C1 segment of cervical spinal cord (tissue), 14 donors: Measurements from ENCODE around the gene EVPLL.
"Not testable (repeated sequence)": the region's sequence is repeated elsewhere in the genome, so short reads cannot be mapped to it uniquely, and the experiment has no call there.

ENCODE experiments used
- DNase-seq, 14 donors: peaks; one replicate each; lab custom pipeline; 2025; lab: John Stamatoyannopoulos, UW

Gene EVPLL

DNA sequence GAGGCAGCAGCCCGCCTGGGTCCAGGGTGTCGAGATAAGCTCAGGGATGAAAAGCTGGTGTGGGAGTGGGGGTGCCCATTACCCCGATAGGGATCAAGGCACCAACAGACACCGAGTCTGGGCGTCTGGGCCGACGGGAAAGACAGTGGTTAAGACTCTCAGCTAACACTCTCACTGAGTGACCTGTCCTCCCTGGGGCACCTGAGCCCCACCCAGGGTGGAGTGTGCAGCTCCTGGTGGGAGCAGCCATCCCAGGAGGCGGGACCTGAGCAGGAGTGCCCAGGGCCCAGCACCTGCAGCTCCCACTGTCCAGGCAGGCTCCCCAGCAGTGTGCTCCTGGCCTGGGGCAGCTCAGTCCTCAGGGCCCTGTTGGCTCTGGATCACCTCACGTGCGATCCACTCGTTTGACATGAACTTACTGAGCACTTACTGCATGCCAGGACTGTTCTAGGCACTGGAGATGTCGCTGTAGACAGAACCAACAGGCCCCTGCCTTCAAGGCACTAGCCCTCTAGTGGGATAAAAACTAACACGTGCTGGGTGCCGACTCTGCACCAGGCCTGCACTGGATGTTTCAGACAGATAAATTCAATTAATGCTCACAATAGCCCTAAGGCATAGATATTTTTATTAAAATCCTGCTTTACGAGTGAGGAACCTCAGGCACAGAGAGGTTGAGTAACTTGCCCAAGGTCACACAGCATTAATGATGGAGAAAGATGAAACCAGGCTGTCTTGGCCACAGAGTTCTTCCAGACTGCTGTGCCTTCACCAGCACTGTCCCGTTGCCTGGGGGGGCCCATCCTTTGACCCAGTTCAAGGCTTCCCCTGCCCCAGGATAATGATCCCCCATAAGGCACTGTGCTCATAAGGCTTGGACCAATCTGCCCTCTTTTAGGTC is 1.9 kb downstream of the EVPLL start:
- no peak for DNase-seq

DNA sequence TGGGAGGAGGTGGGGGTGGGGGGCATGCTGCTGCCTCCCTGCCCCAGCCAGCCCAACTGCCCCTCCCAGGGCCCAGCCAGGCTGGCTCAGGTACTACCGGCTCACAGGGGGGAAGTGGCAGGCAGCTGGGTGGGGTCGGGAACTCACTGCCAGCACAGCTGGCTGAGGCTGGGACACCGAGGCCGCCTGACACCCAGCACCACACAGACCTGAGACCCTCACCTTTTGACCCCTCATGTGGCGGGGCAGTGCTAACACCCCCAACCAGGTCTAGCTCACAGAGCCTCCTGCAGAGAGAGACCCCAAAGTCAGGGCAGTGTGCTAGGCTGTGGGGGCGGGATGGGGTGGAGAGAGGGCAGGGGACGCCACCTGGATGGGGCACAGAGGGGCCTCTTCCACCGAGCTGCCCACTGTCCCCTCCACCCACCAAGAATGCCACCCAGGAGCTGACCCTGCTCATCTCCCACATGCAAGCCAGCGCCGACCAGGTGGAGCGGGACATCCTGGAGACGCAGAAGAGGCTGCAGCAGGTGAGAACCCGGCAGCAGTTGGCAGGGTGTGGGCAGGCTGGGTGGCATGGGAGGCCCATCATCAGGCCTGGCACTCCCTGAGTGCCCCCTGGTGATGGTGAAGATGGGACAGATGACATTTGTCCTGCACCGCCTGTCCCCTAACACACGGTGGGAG is 3.0 kb downstream of the EVPLL start:
- no peak for DNase-seq

DNA sequence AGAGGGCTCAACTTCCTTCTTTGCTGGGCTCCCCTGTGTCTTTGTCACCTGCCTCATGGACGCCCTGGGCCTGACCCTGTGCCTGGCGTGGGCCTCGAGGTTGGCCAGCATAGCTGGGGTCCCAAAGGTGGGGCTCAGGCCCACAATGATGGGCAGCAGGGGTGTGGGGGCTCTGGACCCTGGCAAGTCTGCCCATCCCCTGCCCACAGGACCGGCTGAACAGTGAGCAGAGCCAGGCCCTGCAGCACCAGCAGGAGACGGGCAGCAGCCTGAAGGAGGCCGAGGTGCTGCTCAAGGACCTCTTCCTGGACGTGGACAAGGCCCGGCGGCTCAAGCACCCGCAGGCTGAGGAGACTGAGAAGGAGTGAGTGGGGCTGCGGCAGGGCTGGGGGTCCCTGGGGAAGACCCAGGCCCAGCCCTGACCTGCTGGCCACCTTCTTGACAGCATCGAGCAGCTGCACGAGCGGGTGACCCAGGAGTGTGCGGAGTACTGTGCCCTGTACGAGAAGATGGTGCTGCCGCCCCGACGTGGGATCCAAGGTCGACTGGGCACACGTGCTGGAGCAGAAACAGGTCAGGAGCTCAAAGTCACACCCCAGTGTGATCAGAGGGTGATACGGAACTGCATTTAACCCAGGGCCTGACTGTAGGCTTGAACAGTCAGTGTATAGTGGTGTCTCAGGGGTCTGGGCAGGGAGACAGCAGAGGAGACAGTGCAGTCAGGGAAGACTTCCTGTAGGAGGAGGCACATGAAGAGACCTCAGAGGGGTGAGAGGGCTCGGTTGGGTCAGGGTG is 3.8 kb downstream of the EVPLL start:
- DNase-seq, result no peak

DNA sequence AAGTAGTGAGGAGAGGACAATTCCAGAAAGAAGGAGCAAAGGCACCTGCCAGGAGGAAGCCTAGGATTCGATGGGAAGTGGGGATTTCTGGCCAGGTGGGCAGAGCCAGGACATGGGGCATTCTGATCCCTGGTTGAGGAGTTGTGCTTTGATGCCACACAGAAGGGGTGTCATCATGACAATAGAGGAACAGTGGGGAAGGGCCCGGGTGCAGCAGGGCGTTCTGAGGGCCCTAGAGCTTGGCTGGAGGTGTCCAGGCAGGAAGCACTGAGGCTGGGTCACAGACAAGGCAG is 4.3 kb downstream of the EVPLL start:
- DNase-seq, result no peak

DNA sequence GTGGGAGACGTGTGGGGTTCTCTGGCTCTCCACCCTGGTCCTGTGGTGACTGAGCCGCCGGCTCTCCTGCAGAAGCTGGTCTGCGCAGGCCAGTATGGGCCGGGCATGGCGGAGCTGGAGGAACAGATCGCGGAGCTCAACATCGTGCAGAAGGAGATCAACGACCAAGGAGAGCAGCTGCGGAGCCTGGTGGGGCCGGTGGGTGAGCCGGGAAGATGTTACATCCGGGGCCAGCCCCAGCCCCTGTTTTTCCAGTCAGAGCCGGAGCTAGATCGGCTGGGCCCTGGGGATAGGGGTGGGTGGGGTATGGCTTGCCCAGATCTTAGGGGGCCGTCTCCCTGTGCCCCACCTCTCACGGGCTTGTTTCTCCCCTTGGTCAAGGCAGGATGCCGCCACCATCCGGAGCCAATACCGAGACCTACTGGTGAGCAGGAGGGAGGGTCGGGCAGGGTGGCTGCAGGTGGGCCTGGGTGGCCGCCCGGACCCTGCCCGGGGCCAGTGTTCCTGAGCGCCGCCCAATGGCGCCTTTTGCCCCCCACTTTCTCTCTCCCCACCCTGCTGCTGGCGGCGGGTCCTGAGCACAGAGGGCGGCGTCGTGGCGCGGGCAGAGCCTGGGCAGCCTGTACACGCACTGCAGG is 5.0 kb downstream of the EVPLL start:
- DNase-seq, result no peak

DNA sequence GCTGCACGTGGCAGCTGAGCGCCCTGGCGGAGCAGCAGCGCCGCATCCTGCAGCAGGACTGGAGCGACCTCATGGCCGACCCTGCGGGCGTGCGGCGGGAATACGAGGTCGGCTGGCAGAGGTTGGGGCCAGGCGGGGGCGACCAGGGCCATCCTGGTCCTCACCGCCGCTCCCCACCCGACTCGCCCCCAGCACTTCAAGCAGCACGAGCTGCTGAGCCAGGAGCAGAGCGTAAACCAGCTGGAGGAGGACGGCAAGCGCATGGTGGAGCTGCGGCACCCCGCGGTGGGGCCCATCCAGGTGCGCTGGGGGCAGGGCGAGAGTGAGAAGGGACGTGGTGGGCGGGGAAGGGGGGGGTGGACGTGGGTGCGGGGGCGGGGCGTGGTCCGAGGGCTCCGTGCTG is 5.5 kb downstream of the EVPLL start:
- DNase-seq, result not testable (repeated sequence)

DNA sequence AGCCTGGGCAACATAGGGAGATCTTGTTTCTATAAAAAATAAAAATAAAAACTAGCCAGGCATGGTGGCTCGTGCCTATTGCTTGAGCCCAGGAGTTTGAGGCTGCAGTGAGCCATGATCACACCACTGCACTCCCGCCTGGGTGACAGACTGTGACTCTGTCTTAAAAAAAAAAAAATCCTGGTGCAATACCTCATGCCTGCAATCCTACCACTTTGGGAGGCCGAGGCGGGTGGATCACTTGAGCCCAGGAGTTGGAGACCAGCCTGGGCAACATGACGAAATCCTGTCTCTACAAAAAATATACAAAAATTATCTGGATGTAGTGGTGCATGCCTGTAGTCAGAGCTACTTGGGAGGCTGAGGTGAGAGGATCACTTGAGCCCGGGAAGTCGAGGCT is 6.7 kb downstream of the EVPLL start:
- DNase-seq, result not testable (repeated sequence)

DNA sequence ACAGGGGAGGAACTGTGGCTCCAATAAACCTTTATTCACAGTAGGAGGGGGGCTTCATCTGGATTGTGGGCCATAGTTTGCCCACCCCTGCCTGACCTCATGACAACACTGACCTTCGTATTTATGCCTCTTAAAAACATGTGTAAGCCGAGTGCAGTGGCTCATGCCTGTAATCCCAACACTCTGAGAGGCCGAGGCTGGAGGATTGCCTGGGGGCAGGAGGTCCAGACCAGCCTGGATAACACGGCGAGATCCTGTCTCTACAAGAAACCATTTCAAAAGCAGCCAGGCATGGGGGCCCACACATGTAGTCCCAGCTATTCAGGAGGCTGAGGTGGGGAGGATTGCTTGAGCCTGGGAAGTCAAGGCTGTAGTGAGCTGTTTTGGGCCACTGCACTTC is 10.0 kb downstream of the EVPLL start:
- not testable (repeated sequence) for DNase-seq

DNA sequence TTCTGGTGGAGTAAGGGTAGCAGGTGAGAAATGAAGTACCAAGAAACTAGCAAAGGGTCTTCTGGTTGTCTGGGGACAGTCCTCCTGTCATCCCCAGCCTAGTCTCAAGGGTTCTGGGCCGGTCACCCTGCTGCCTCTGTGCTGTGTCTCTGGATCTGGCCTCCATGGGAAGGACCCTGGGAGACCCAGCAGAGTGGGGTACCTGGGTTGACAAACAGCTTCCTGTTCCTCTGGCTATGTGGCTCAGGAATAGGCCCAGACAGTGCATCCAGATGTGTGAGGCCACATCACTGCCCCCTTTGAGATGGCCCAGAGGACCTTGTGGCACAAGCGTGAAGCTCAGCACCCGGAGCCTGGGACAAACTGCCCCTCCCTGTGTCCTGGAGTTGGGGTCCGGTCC is 10.7 kb downstream of the EVPLL start:
- not testable (repeated sequence) for DNase-seq

DNA sequence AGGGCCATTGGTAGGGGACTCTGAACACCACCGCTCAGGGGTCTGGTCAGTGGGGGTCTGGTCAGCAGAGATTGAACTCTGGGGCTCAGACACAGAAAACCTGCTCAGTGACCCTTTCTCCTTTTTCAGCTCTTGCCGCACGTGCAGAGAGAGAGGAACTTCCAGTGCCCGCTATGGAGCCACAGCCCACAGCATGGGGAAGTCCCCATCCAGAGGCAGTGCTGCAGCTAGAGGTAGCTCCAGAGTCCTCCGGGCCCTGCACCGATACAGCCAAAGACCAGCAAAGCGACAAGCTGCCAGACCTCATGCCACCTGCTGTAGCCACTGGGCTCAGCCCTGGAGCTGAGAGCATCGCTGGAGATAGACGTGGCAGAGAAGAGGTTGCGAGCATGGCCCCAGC is 11.2 kb downstream of the EVPLL start:
- DNase-seq, result not testable (repeated sequence)

DNA sequence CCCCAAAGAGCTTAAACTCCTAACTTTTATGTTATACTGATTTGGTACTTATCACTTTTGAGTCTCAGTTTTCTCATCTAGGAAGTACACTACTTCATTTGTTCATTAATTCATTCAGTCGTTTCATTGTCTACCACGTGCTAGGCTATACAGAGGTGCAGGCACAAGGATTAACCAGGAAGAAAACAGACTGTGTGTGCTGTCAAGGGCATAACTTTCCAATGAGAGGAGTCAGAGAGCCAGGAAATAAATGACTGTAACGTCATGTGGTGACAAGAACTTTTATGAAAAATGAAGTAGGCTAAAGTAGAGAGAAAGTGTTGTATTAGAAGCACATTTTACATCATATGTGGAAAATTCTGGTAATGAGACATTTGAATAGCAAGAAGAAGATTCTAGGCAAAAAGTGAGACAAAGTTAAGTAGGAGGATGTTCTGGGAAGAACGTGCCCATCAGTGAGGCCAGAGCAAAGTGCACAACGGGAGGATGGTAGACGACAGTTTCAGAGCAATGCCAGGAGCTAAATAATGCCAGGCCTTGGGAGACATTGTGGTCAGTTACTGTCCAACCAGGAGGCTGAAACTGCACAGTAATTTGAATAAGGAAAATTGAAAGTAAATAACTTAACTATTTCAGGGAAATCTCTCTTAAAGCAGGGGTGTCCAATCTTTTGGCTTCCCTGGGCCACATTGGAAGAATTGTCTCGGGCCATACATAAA is 24.5 kb downstream of the EVPLL start:
- DNase-seq, result not testable (repeated sequence)

DNA sequence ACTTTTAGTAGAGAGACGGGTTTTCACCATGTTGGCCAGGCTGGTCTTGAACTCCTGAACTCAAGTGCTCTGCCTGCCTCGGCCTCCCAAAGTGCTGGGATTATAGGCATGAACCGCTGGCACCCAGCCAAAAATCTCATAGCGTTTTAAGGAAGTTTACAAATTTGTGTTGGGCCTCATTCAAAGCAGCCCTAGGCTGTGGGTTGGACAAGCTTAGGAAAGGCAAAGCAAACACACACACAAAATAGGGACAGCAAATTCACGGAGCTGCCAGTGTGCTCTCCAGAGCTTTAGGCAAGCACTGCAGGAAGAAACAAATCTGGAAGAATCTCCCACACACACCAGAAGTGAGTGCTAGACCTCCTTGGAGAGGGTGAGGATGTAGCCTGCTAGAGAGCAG is 25.6 kb downstream of the EVPLL start:
- not testable (repeated sequence) for DNase-seq

DNA sequence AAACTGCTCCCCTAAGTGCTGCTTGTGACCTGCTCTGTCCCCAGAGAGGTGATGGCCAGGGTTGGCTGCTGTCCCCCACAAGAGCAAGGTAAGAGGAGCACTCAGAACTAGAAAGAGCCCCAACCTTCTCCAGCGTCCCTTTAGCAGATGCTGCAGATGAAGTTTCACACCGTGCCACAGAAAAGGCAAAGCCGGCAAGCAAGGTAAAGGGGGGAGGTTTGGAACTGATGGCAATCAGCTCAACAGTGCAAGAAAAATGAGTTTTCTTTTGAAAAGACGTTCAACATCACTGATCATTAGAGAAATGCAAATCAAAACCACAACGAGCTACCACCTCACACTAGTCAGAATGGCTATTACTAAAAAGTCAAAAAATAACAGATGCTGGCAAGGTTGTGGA is 26.0 kb downstream of the EVPLL start:
- not testable (repeated sequence) for DNase-seq

DNA sequence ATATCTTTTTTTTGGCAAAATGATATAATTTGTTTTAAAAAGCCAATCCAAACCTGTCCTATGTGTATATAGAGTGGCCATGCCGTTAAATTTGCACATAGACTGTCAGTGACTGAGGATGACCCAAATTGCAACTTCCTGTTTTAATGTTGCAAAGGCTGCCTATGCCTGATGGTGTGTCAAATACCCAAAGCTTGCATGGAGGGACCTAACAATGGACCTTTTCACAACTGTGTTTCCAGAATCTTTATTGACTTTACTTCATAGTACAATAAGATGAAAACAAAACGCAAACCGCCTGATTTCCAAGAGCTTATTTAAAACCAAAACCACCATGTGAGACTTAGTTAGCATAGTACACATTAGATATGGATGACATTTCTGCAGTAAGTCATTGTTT is 31.3 kb downstream of the EVPLL start:
- peak in 1 of 14 donors; percentile 56 for DNase-seq

DNA sequence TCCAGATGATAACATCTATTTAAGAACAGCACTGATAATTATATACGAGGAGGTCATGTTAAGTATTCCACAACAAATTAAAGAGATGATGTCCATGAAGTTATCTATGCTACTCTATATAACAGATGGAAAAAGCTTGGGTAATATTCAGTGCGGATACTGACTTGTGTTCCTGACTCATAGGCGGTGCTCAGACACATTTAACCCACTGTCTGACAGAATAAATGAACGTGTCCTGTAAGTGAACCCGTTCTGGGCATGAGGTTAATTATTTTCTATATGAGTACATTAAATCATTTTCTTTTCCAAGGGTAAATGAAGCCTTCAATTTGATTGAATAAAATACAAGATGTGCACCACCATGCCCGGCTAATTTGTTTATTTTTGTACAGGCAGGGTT is 31.7 kb downstream of the EVPLL start:
- peak in 1 of 14 donors; percentile 46 for DNase-seq

DNA sequence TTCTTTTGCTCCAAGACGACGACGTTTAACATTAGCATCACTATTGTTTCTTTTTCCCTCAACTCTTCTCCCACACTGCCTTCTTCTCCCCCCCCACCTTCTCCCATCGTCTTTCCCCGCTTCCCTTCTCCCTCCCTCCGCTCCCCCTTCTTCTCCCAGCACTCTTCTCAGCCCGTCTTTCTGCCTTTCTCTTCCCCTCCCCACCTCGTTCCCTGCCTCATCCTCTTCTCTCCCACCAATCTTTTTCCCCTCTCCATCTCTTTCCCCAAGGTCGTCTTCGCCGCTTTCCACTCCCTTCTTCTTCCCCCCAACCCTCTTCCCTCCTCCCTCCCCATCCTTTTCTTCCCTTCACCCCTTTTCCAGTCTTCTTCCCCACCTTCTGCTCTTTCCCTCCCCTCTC is 33.2 kb downstream of the EVPLL start:
- DNase-seq, result peak in 1 of 14 donors; percentile 37

DNA sequence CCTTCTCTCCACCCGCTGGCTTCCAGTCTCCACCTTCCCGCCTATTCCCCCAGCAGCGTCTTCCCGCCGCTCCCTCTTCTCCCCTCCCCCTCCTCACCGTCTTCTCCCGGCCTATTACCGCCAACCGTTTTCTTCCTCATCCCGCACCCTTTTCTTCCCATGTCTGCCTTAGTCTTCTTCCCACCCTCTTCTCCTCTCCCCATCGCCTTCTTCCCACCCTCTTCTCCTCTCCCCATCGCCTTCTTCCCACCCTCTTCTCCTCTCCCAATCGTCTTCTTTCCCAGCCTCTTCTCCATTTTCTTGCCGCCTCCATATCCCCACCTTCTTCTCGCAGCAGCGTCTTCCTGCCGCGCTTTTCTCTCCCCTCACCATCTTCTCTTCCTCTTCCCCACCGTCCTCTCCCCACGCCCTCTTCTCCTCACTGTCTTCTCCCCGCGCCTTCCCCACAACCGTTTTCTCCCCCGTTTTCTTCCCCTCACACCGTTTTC is 33.8 kb downstream of the EVPLL start:
- peak in 2 of 14 donors; percentile 14 for DNase-seq

DNA sequence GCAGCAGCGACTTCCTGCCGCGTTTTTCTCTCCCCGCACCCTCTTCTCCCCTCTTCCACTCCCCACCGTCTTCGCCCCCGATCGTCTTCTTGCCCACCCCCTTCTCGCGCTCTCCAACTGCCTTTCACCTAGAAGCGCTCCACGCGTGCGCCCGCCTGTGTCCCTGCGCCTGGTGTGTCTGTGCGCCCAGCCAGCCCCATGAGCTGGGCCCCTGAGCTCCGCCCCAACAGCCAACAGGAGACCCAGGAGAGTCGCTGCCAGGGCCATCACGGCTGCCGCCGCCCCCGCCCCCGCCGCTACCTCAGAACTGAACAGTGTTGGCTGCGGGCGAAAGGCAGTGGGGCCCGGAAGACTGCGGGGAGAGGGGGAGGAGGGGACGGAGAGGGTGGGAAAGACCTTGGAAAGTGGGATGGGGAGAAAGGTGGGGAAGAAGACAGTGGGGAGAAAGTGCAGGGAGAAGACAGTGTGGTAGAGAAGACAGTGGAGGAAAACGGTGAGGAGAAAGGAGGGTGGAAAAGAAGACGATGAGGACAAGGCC is 34.5 kb downstream of the EVPLL start:
- not testable (repeated sequence) for DNase-seq

DNA sequence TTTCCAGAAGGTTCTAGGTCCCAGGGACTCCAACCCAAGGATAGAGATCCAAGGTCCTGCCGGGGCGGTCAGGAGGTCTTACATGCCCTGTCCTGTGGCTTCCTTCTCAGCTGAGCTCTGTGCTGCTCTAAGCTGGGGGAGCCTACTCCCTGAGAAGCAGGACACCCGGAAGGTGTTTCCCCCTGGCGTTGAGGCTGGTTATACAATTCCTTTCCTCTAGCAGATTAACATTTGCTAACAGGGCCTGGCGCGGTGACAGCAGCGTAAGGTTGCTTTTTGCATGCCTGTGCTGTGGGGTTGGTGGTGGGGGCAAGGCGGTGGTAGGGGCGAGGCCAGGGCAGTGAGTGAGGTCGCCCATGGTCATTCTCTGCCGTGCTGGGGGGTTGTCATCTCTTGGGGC is 43.9 kb downstream of the EVPLL start:
- DNase-seq, result not testable (repeated sequence)

DNA sequence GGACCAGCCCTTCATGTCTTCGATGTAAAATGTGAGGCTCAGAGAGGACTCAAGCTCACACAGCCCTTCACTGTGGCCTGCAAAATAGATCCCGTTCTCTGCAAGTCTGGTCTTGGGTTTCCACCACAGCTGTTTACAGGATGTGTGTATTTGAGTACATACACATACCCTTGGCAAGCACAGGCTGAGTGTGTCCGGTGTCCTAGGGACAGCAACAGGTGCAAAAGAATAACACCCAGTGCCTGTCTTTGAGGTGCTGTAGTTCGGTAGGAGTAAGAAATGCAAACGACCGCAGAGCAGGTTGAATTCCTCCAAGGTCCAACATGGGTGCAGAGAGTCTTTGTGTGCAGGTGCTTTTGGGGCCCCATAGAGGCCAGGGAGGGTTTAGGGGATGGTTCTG is 44.9 kb downstream of the EVPLL start:
- DNase-seq, result not testable (repeated sequence)

DNA sequence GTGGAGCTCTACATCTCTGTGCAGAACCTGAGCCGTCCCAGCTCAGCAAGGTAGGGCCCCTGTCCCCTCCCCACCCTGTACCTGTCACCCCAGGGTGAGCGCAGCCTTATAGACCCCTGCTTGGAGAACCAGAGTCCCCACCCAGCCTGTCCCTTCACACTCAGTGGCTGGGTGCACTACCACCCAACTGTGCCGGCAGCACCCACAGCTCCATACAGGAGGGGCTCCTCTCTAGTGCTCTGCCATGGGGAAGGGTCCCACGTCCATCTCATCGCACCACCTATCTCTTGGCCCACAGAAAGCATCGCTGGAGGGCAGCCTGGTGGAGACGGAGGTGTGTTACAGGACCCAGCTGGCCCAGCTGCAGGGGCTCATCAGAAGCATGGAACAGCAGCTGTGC is 45.4 kb downstream of the EVPLL start:
- not testable (repeated sequence) for DNase-seq
